Muscle layer of colon (tissue), 2 donors: ENCODE measurements around the gene GARRE1.
A peak's percentile ranks its signal among the peaks of the same experiment; 100 is the strongest.
"Not testable (repeated sequence)": the region's sequence is repeated elsewhere in the genome, so short reads cannot be mapped to it uniquely, and the experiment has no call there.

ENCODE experiments used
- H3K27ac ChIP-seq: one replicate; pipeline ENCODE4 v1.7.0; 2013; ENCODE audit warnings: low read depth, mild to moderate bottlenecking, low read length, moderate library complexity
- H3K27me3 ChIP-seq, 2 donors: one replicate each; pipeline ENCODE4 v1.7.0; 2013; ENCODE audit warnings: low read length in 2 of 2, mild to moderate bottlenecking in 2 of 2; ENCODE audit not compliant: insufficient read depth in 2 of 2, control insufficient read depth in 1 of 2
- H3K36me3 ChIP-seq: one replicate; pipeline ENCODE4 v1.7.0; 2013; ENCODE audit warnings: mild to moderate bottlenecking, low read length; ENCODE audit not compliant: insufficient read depth
- H3K4me1 ChIP-seq: one replicate; pipeline ENCODE4 v1.7.0; 2013; ENCODE audit warnings: mild to moderate bottlenecking, low read length; ENCODE audit not compliant: insufficient read depth
- H3K4me3 ChIP-seq, 2 donors: one replicate each; pipeline ENCODE4 v1.7.0; 2013; ENCODE audit warnings: low read length in 2 of 2, low read depth in 1 of 2, mild to moderate bottlenecking in 1 of 2, moderate library complexity in 1 of 2
- H3K9ac ChIP-seq: one replicate; pipeline ENCODE4 v1.7.0; 2013; ENCODE audit warnings: low read length
- H3K9me3 ChIP-seq: one replicate; pipeline ENCODE4 v1.7.0; 2013; ENCODE audit warnings: mild to moderate bottlenecking, low read length
- donor health status: abdominal sarcoma.
- donor health status: Adenocarcinoma of cecum.

Gene GARRE1, protein sequence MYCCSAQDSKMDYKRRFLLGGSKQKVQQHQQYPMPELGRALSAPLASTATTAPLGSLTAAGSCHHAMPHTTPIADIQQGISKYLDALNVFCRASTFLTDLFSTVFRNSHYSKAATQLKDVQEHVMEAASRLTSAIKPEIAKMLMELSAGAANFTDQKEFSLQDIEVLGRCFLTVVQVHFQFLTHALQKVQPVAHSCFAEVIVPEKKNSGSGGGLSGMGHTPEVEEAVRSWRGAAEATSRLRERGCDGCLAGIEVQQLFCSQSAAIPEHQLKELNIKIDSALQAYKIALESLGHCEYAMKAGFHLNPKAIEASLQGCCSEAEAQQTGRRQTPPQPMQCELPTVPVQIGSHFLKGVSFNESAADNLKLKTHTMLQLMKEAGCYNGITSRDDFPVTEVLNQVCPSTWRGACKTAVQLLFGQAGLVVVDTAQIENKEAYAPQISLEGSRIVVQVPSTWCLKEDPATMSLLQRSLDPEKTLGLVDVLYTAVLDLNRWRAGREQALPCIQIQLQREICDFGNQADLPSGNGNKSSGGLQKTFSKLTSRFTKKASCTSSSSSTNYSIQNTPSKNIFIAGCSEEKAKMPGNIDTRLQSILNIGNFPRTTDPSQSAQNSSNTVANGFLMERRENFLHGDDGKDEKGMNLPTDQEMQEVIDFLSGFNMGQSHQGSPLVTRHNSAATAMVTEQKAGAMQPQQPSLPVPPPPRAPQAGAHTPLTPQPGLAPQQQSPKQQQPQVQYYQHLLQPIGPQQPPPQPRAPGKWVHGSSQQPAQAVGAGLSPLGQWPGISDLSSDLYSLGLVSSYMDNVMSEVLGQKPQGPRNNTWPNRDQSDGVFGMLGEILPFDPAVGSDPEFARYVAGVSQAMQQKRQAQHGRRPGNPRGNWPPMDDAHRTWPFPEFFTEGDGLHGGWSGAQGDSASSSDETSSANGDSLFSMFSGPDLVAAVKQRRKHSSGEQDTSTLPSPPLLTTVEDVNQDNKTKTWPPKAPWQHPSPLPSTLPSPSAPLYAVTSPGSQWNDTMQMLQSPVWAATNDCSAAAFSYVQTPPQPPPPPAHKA (N-terminal part only)

DNA sequence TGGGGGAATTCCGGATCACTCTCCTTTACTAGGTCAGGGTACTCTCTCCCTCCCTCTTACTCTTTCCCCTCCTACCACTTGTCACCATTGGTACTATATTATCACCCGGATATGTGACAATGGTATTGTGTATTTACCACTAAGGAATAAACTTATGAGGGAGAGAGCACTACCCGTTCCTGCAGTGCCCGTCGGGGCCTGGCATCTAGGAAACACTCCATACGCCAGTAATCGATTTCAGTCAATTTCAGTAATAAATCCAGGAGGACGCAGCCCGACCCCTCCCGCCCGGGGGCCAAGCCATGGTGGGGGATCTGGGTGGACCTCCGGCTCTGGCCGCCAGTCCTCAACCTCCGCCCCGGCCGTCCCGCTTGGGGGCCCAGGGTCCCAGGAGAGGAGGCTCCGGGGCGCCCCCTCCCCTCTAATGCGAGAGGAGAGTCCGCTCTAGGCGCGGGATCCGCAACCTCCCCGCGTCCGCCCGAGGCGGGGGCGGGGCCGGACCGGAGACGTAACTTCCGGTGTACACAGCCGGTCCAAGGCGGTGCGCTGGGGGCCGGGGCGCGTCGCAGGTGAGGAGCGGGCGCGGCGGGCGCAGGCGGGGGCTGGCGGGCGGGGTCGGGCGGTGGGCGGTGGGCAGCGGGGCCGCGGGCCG lies at the start of gene GARRE1:
Gene GARRE1 (plus strand): TSS at position 509 of the 652 bp plus-strand sequence. CDS start 45,920 bp downstream, outside the sequence.
- Histone ChIP-seq H3K27ac (peak within 1 kb of the TSS; percentile 98), H3K27me3 (no peaks in the 10 kb centered on the region), H3K9ac (peak within 1 kb of the TSS; percentile 54), H3K36me3 (no peaks in the 10 kb centered on the region), H3K9me3 (no peaks in the 10 kb centered on the region), H3K4me1 (peaks cover under 1% of the 10 kb centered on the region), H3K4me3 (peak within 1 kb of the TSS; percentile 71 to 98)

DNA sequence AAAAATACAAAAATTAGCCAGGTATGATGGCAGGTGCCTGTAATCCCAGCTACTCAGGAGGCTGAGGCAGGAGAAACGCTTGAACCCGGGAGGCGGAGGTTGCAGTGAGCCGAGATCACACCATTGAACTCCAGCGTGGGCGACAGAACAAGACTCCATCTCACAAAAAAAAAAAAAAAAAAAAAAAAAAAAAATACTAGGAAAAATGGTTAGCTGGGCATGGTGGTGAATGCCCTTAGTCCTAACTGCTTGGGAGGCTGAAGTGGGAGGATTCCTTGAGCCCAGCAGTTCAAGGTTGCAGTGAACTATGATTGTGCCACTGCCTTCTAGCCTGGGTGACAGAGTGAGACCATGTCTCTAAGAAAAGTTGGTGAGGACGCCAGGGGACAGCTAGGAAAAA lies 49.0 kb upstream of the GARRE1 start:
- H3K27me3 ChIP-seq, H3K4me1 ChIP-seq, H3K9me3 ChIP-seq, H3K9ac ChIP-seq, H3K4me3 ChIP-seq, H3K27ac ChIP-seq: not testable (repeated sequence)
- H3K36me3 ChIP-seq, result peaks cover 13% of the 10 kb centered on the region

DNA sequence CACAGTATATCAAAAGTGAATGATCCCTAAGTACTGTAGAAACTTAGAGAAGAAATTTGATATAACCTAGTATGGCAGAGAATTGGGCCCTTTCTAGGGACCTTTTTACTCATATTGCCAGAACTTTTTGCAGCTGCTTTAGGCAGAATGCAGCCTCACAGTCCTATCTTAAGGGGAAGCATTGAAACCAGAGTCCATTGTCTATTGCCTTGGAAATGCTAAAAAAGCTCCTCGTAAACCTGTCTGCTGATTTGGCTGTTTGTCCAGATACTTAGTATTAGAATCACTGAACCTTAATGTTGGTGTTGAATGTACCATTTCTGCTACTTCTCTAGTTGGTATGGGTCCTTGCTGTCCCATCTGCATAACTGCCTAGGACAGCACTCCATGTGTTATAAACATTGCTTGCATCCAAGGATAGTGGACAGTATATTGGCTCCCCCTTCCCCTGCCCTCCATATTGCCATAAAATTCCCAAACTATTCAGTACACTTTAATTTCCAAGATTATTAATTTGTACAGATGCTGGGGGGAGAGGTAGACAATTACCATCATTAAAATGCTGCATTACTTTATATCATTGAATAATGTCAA lies 46.0 kb upstream of the GARRE1 start:
- Histone ChIP-seq H3K9me3 (no peaks in the 10 kb centered on the region), H3K27ac (no peak overlapping the region), H3K36me3 (peaks cover 26% of the 10 kb centered on the region), H3K27me3 (no peaks in the 10 kb centered on the region), H3K4me1 (no peaks in the 10 kb centered on the region), H3K9ac (no peak overlapping the region), H3K4me3 (no peak overlapping the region)

DNA sequence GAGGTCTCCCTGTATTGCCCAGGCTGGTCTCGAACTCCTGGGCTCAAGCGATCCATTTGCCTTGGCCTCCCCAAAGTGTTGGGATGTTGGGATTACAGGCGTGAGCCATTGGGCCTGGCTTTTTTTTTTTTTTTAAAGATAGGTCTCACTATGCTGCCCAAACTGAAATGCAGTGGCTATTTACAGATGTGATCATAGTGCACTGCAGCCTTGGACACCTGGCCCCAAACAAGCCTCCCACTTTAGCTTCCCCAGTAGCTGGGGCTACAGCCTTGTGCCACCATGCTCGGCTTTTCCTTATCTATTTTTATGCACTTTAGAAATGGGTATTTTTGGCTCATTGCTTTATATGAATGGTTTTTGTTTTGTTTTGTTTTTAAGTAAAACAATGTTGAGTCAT lies 44.6 kb upstream of the GARRE1 start:
- peaks cover 26% of the 10 kb centered on the region for H3K36me3 ChIP-seq
- H3K4me3 ChIP-seq, result no peak overlapping the region
- H3K27me3 ChIP-seq, result no peaks in the 10 kb centered on the region
- H3K9ac ChIP-seq, result no peak overlapping the region
- H3K9me3 ChIP-seq, result no peaks in the 10 kb centered on the region
- H3K4me1 ChIP-seq, result no peaks in the 10 kb centered on the region
- no peak overlapping the region for H3K27ac ChIP-seq

DNA sequence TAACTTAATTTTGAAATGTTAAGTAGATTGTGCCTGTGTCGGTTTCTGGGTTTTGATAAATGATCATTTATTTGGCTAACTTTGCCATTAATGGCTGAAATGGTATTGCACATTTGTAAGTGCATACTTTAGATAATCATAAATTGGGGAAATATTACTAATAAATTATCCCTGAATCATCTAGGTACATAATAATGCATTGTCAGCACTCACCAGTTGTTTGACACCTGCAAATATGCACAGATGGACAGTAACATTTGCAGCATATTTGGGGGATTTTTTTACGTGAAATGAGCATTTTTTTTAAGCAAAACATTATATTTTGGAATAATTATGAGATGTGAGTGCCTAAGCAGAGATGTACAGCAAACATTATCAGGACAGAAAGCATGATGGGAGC lies 41.1 kb upstream of the GARRE1 start:
- no peak overlapping the region for H3K4me3 ChIP-seq
- no peaks in the 10 kb centered on the region for H3K9me3 ChIP-seq
- peaks cover 33% of the 10 kb centered on the region for H3K36me3 ChIP-seq
- H3K4me1 ChIP-seq, result peaks cover under 1% of the 10 kb centered on the region
- H3K27ac ChIP-seq, result no peak overlapping the region
- no peak overlapping the region for H3K9ac ChIP-seq
- no peaks in the 10 kb centered on the region for H3K27me3 ChIP-seq

DNA sequence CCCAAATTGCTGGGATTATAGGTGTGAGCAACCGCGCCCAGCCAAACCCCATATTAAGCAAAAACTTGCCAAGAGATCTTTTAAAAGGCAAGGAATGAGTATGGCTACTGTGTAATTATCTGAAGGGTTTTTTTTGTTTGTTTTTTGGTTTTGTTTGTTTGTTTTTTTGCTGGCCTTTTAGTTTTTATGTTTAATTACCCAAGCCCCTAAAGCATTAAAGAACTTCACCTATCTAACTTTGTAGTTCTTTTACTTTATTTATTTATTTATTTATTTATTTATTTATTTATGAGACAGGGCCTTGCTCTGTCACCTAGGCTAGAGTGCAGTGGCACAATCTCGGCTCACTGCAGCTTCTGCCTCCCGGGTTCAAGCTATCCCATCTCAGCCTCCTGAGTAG lies 40.3 kb upstream of the GARRE1 start:
- H3K4me1 ChIP-seq, result peaks cover 8% of the 10 kb centered on the region
- H3K27me3 ChIP-seq, result no peaks in the 10 kb centered on the region
- H3K27ac ChIP-seq, result no peak overlapping the region
- no peak overlapping the region for H3K4me3 ChIP-seq
- H3K9me3 ChIP-seq, result no peaks in the 10 kb centered on the region
- no peak overlapping the region for H3K9ac ChIP-seq
- peaks cover 31% of the 10 kb centered on the region for H3K36me3 ChIP-seq

DNA sequence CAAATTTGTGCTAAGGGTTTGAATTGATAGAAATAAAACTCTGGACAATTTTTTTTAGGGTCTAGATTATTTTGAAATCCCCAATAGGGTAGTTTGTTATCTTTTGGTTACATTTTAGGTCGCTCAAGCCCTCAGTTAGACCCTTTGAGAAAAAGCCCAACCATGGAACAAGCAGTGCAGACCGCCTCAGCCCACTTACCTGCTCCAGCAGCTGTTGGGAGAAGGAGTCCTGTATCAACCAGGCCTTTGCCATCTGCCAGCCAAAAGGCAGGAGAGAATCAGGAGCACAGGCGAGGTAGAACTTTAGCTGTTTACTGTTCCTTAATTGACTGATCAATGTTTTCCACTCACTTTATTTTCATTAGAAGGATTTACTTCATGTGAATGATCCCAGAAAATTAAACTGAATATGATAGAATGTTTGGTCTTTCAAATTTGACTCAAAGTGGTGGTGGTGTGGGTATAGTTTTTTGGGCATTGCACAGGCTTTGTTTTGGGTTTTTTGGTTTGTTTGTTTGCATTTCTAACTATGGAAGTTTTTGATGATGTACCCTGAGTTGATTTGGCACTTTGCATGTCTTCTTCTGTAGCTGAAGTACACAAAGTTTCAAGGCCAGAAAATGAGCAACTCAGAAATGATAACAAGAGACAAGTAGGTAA lies 39.2 kb upstream of the GARRE1 start:
- no peak overlapping the region for H3K9ac ChIP-seq
- H3K4me1 ChIP-seq, result peaks cover 8% of the 10 kb centered on the region
- no peak overlapping the region for H3K27ac ChIP-seq
- H3K9me3 ChIP-seq, result no peaks in the 10 kb centered on the region
- H3K27me3 ChIP-seq, result no peaks in the 10 kb centered on the region
- no peak overlapping the region for H3K4me3 ChIP-seq
- H3K36me3 ChIP-seq, result peaks cover 30% of the 10 kb centered on the region

DNA sequence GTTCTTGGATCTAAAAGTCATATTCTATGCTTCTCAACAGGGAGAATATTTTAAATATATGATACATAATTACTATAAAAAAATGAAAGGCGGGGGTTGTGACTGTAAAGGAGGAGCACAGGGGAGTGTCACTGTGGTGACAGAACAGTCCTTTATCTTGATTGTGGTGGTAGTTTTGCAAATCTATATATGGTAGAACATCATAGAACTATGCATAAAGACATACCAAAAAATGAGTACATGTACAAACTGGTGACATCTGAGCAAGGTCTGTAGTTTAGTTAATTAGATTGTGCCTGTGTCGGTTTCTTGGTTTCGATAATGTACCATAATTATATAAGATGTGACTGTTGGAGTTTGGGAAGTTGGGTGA lies 38.7 kb upstream of the GARRE1 start:
- Histone ChIP-seq H3K36me3 (peaks cover 28% of the 10 kb centered on the region), H3K4me3 (no peak overlapping the region), H3K27me3 (no peaks in the 10 kb centered on the region), H3K9ac (no peak overlapping the region), H3K27ac (no peak overlapping the region), H3K4me1 (peaks cover 8% of the 10 kb centered on the region), H3K9me3 (no peaks in the 10 kb centered on the region)

DNA sequence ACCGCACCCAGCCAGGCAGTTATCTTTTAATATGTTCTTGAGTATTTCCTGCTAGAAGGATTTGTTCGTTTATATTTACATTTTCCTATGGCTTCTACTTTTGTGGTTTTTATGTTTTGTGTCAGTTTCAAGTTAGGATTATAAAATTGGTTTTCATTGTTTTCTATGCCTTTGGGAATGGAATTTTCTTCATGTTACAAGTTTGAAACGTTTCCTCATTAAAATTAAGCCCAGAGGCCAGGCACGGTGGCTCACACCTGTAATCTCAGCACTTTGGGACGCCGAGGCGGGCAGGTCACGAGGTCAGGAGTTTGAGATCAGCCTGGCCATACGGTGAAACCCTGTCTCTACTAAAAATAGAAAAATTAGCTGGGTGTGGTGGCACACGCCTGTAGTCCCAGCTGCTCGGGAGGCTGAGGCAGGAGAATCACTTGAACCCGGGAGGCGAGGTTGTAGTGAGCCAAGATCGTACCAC lies 37.6 kb upstream of the GARRE1 start:
- not testable (repeated sequence) for H3K9me3 ChIP-seq, H3K9ac ChIP-seq, H3K27ac ChIP-seq, H3K27me3 ChIP-seq, H3K4me1 ChIP-seq, H3K4me3 ChIP-seq
- H3K36me3 ChIP-seq, result peaks cover 32% of the 10 kb centered on the region

DNA sequence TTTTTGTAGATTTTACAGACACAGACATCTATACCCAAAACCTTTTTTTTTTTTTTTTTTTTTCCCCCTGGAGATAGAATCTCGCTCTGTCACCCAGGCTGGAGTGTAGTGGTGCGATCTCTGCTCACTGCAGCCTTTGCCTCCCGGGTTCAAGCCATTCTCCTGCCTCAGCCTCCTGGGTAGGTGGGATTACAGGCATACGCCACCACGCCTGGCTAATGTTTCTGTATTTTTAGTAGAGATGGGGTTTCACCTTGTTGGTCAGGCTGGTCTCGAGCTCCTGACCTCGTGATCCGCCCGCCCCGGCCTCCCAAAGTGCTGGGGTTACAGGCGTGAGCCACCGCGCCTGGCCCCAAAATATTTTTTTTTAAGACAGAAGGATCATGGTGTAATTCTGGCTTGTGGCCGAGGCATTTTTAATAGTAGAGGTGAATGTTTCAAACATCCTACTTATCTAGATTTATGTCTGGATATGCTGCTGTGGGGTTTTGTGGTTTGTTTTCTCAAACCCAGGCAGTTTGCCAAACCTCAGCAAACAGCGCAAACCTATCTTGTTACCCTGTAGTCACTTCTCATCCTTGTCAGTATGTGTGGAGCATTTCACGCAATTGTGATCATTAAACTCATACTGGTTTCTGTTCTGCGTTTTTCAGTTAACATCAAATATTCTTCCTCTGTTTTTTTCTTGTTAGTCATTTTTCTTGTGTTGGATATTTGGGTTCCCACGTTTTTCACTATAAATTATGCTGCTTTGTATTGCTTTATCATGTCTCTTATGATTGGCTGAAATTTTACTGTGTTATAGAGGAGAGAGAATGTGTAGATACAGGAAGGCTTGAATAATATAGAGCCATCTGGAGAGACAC lies 36.2 kb upstream of the GARRE1 start:
- H3K27ac ChIP-seq, result no peak overlapping the region
- peaks cover 42% of the 10 kb centered on the region for H3K36me3 ChIP-seq
- no peak overlapping the region for H3K9ac ChIP-seq
- peaks cover 8% of the 10 kb centered on the region for H3K4me1 ChIP-seq
- no peaks in the 10 kb centered on the region for H3K27me3 ChIP-seq
- H3K4me3 ChIP-seq, result no peak overlapping the region
- no peaks in the 10 kb centered on the region for H3K9me3 ChIP-seq
